Ecto neural progenitor cell (in vitro differentiated cells): ENCODE data around the gene CDCA4.
A peak's percentile ranks its signal among the peaks of the same experiment; 100 is the strongest.
"Not testable (repeated sequence)": the region's sequence is repeated elsewhere in the genome, so short reads cannot be mapped to it uniquely, and the experiment has no call there.

Experiments
- DNase-seq: peaks from one replicate; pipeline ENCODE4 v3.0.0-alpha.2; 2018; ENCODE audit warnings: low spot score

CDCA4 gene

GRCh38 chr14:105058521-105059034 lies 37.7 kb upstream of the CDCA4 start:
- no peak for DNase-seq

DNA sequence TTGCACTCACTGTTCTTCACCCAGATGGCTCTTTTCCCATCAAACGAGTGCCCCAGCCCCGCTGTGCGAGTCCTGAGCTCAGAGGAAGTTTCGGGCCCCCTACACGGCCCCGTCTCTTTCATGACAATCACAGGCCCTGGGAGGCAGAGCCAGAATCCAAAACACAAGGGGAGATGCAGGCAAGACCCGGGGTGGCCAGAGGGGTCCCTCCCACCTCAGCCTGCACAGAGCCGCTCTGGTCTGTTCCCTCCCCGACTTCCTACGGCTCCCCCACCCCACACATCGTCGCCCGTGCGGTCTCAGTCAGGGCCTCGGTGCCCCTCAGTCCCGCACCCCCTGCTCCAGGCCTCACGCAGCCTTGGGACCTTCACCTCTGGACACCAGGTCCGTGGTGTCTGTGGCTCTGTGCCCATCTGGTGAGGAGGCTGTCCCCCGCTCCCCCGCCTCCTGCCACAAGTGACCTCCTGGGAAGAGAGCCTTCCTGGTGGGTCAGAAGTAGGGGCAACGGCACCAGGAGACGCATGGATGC lies 35.5 kb upstream of the CDCA4 start:
- peak; percentile 48 for DNase-seq

GRCh38 chr14:105055736-105056302 lies 34.9 kb upstream of the CDCA4 start:
- DNase-seq: peak; percentile 45

DNA sequence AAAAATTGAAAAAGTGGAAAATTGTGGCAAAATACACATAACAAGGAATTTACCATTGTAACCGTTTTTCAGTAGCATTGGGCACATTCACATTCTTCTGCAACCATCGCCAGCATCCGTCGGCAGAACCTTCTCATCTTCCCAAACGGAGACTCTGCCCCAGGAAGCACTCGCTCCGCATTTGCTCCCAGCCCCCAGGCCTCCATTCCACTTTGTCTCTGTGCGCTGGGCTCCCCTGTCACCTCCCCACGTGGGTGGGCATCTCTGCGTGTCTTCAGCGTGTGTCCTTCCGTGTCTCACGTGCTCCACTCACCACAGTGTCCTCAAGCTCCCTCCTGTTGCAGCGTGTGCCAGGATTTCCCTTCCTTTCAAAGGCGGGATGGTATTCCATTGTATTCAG lies 34.5 kb upstream of the CDCA4 start:
- no peak for DNase-seq

- no peak for DNase-seq
These were observed 33.1 kb upstream of the CDCA4 start for GRCh38 chr14:105053996-105054395.

DNA sequence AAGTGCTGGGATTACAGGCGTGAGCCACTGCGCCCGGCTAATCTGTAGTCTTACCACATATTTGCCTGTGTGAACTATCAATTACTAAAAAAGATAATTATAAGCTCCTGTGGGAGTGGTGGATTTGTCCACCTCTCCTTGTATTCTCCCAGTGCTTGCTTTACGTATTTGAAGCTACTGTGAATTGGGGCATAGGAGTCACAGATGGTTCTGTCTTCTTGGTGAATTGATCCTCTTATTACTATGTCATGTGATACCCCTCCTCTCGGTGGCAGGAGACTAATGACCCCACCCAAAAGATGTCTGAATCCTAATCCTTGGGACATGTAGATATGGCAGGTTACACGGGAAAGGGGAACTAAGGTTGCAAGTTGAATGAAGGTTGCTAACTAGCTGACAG lies 32.5 kb upstream of the CDCA4 start:
- no peak for DNase-seq

DNA sequence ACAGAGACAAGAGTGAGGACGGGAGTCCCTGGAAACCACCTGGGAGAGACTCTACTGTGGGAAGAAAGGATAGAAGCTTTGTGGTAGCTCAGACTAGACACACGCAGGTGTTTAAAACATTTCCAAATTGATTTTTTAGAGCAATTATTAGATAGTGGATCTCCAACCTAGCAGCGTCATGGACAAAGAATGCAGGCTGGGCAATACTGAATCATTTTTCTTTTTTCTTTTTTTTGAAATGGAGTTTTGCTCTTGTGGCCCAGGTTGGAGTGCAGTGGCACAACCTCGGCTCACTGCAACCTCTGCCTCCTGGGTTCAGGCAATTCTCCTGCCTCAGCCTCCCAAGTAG lies 31.2 kb upstream of the CDCA4 start:
- no peak for DNase-seq

GRCh38 chr14:105051182-105052109 lies 30.6 kb upstream of the CDCA4 start:
- DNase-seq: no peak

DNA sequence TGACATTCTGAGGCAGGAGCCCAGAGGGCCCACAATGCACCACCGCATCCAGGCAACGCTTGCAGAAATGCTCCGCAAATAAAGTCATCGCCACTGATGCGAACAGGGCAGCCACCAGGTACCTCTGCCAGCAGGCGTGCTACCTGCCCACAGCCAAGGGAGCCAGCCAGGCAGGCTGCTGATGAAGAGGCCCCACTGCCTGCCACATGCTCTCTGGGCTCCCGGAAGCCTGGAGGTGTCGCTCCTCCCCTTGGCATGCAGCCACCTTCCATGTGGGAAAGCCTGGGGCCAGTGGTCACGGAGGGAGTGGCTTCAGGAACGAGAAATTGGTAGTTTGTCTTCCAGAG lies 29.6 kb upstream of the CDCA4 start:
- no peak for DNase-seq

DNA sequence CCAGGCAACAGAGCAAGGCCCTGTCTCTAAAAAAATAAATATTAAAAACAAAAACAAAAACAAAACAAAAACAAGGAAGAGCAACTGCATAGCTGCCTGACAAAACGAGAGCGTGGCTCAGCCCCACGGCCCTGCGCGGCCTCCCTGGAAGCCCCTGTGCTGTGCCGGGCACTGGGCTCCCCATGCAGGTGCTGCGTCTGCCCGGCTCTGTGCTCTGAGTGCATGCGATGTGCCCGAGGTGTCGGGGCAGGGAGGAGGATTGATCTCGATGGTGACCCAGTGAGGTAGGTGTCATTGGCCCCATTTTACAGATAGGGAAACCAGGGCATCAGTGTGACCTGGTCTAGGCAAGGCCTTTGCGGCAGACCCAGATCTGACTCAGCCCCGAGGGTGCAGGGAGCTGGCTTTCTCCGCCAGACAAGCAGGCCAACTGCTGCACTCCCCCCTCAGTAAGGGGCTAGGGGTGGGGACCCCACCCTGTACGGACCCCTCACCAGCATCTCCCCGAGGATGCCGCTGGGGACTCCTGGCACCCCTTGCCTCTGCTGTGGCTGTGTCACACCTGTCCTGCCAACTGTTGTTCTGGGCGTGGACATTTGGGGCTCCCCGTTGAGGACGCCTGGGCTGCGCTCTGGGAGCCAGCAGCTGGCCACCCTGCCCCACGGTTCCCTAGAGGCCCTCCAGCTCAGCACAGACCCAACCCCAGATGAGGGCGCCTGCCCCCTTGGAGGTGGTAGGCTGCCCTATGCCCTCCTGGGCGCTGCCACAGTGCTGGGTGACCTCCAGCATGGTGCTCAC lies 29.1 kb upstream of the CDCA4 start:
- no peak for DNase-seq

DNA sequence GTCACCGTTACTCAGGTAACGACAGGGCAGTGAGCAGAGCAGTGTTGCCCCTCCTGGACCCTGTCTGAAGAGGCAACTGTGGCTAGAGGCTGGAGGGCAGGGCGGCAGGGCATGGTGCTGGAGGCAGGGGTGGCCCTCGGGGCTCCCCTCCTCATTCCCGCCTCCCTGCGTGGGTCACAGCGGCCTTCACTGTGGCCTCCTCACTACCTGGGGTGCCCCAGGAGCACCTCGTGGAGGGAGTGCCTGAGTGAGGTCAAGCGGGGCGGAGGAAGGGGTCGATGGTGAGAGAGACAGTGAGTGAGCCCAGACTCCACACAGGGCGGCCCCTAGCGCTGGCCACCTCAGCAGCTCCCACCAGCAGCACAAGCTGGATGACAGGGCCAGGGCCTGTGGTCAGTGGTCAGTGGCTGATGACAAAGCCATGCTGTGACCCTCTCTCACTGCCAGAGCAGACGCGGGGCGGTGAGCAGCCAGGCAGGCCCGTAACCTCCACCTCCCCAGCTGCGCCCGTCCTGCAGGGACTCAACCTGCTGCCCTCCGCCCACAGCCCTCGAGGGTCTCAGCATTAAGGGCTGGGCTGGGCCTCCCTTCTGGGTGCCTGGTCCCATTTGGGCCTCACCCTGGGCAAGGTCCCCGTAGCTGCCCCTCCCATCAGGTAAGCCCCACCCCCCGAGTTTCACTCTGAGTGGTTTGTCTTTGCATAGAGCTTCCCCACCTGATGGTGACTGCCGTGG lies 26.6 kb upstream of the CDCA4 start:
- DNase-seq: no peak

DNA sequence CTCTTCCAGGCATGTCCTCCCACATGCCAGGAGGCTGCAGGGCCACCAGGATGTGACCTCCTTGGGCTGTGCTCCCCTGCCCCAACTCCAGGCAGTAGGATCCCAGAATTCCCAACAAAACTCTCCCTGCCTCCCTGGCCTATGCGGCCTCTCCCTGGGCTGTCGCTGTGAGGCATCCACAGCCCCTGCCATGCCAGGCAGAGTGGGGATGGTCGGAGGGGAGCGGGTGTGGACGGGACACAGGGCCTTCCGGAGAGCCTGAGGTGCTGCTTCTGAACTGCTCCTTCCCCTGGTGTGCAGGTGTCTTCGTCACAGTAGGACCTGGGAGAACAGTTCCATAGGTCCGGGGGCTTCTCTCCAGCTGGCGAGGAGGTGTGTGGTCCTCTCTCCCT lies 26.0 kb upstream of the CDCA4 start:
- no peak for DNase-seq

DNA sequence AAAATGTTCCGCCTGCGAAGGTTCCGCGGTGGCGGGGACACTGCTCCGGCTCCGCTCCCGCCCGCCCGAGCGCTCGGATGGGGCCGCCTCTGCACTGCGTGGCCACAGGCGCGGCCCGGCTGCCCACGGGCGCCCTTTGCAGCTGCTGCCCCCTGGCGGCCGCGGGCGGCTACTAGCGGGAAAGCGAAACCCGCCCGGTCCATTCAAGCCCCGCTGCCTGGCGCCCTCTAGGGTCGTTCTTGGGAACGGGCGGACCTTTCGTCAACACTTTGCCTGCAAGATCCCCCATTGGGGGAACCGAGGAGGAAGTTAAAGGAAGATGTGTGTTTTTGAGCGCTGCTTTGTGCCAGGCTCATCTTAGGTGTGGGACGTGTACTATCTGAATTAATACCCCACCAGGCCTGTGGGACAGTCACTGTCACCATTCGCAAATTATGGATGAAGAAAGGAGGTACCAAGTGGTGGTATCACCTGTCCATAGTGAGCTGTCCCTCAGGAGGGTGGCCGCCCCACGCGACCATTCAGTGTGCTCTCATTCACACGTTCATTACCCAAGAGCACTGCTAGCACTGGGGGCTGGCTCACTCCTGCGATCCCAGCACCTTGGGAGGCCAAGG lies 24.9 kb upstream of the CDCA4 start:
- DNase-seq: peak; percentile 95

- no peak for DNase-seq
These were observed 22.8 kb upstream of the CDCA4 start for GRCh38 chr14:105043641-105044040.

- DNase-seq: no peak
These were observed 21.9 kb upstream of the CDCA4 start for GRCh38 chr14:105042813-105043212.

DNA sequence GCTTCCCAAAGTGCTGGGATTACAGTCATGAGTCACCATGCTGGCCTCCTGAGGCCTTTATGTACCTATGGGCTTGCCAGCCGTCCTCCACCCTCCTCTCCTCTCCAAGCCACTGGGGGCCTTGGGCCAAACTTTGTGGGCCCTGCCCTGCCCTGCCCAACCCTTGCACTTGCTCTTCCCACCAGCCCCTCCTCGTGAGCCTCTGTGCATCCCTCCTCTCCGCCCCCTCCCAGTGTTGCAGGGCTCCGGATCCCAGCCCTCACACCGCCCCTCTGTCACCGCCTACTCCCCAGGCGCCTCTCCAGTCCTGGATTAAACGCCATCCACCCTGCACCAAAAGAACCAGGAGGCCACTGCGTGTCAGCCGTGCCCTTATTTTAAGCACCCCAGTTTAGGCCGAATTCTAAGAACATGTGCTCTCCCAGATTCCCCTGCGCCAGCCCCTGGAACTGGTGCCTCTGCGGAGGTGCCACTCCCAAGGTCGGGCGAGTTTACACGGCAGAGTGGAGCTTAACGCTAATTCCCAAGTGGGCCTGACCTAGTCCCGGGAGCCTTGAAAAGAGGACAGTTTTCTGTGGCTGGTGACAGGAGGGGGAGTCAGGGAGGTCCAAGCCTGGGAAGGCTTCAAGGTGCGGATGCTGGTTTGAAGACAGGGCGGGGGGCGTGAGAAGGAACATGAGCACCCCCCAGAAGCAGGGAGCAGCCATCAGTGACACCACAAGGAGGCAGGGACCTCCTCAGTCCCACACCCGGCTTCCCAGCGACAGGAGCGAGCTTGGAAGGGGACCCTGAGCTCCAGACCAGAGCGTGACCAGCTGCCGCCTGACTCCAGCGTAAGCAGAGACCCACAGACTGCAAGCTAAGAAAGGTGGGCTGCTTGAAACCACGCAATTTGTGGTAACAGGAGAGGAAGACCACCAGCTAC lies 21.2 kb upstream of the CDCA4 start:
- DNase-seq: no peak

GRCh38 chr14:105039458-105040205 lies 18.7 kb upstream of the CDCA4 start:
- no peak for DNase-seq

- DNase-seq: not testable (repeated sequence)
These were observed 14.7 kb upstream of the CDCA4 start for GRCh38 chr14:105035616-105036015.

DNA sequence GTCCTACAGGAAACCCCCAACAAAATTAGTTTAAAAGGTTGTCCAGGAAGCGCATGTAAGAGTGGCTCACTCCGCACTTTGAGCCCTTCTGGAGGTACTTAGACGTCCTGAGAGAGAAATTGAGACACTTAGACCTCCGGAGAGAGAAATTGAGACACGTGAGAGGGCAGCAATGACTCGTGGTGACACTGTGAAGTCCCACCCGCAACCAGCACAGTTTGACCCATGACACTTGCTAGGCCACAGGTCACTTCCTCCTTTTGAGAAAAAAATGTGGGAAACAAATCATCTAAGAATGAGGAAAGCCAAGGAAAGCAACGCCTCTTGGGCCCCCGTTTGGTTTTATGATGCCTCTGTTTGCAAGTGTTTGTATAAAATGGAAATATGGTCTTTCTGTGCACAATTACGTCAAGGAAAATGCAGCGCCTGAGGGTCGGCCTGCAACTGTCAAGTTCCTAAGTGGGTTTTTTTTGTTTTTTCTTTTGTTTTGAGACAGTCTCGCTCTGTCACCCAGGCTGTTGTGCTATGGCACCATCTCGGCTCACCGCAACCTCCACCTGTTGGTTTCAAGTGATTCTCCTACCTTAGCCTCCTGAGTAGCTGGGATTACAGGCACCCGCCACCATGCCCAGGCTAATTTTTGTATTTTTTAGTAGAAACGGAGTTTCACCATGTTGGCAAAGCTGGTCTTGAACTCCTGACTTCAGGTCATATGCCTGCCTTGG lies 13.6 kb upstream of the CDCA4 start:
- no peak for DNase-seq
